ENCODE results near the gene TMPRSS3.
A peak's percentile ranks its signal among the peaks of the same experiment; 100 is the strongest.

The TMPRSS3 gene

GRCh38 chr21:42331660-42332059, 64.2 kb downstream of the TMPRSS3 start:
- TF ChIP-seq JUND (IDR thresholded peaks at IDR 0.05; ENCODE audit: low read depth): no peak
- in situ Hi-C loops (cut with HindIII; ENCODE audit: low pct_unique_long_range_greater_than_20kb, low sequenced_read_pairs): no loop called here
- no peak for DNase-seq (ENCODE audit: low read depth in 1 of 2, low spot score in 1 of 2)

DNA sequence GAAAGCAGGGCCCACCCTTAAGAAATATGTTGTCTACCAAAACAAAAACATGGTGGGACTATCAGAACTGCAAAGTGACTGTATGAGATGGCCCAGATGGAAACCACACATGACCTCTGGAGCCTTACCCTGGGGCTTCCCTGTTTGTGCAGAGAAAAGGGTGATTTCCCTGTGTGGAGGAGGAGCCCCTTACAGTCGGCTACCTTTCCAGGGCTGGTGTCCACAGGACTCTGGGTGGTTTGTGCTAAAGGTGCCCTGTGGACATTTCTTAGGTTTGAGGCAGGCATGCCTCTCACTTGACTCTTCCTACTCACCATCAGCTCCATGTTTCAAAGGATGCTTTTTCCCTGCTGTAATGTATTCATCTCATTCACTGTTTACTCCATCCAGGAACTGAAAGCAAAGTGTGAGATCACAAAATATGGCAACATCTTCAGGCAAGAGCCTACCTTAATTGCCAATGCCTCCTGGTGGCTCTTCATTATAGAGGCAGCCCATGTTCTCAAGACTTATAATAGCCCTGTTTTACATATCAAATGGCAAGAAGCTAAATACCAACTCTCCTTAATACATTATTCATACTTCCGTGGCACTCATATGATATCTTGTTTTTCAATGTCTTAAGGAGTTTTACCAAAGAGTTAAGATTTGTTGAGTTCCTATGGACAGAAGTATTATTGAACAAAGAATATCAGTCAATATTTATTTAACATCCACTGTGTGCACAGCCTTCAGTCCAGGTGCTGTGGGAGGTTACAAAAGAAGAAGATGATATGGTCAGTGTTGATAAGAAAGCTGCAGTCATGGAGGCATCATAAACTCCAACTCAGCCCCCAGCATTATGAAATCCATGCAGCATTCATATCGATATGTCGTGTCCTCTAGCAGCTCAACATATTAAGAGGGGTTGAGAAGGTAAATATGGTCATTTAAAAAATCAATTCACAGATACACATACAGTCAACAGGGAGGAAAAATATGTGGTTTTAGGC, 65.2 kb downstream of the TMPRSS3 start:
- TF ChIP-seq JUND (IDR thresholded peaks at IDR 0.05; ENCODE audit: low read depth): no peak
- DNase-seq (ENCODE audit: low read depth in 1 of 2, low spot score in 1 of 2): peak in 1 of 2 experiments; percentile 43
- in situ Hi-C loops (cut with HindIII; ENCODE audit: low pct_unique_long_range_greater_than_20kb, low sequenced_read_pairs): no loop called here

DNA sequence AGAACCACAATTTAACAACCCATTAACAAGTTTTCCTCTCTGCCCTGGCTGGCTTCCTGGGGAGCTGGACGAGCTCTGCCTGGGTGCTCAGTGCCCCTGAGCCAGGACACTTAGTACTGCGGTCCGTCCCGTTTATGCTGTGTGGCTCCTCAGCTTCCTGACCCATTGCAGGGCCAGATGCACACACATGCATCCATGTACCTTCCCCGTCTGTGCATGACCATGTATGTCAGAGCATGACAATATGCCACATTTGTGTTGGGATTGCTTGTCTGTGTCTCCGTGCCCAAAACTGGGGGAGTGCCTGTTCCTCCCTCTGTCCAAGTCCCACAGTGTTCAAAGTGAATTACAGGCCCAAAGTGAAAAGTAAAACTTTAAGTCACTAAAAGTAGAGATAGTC, 71.0 kb downstream of the TMPRSS3 start:
- DNase-seq (ENCODE audit: low read depth in 1 of 2, low spot score in 1 of 2): no peak
- in situ Hi-C loops (cut with HindIII; ENCODE audit: low pct_unique_long_range_greater_than_20kb, low sequenced_read_pairs): no loop called here
- no peak for TF ChIP-seq JUND (IDR thresholded peaks at IDR 0.05; ENCODE audit: low read depth)

Data from T47D (cell line).